Lower leg skin (tissue), 3 donors: ENCODE results near the gene BANF2.

ENCODE experiments used
- CTCF ChIP-seq, 3 donors: fragments of 450-650 bp; IDR thresholded peaks; one replicate each; pipeline ENCODE4 v1.5.1; 2016; ENCODE audit warnings: antibody characterized with exemption in 3 of 3, mild to moderate bottlenecking in 3 of 3, moderate library complexity in 2 of 3
- POLR2A ChIP-seq, 2 donors: fragments of 450-650 bp; IDR thresholded peaks; one replicate each; pipeline ENCODE4 v1.6.1; 2016 to 2017; ENCODE audit warnings: antibody characterized with exemption in 2 of 2, mild to moderate bottlenecking in 1 of 2, moderate library complexity in 1 of 2

DNA sequence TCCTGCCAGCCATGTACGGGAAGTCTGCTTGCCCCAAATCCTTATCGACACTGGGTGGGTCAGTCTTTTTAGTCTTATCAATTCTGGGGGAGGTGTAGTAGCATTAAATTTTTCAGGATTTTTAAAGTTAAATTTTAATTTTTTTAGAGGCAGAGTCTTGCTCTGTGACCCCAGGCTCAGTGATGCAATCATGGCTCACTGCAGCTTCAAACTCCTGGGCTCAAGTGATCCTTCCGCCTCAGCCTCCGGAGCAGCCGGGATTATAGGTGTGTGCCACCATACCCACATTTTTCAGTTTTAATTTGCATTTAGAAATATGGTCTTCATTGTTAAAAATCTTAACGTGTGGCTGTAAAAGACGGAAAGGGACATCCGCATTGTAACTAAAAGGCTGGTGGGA is 51.9 kb downstream of the BANF2 start:
- TF ChIP-seq CTCF (IDR thresholded peaks at IDR 0.05) (no peak), POLR2A (IDR thresholded peaks at IDR 0.05) (no peak)
